Measurements from ENCODE around the gene PTPRCAP.

GRCh38 chr11:67469508-67469811, 32.0 kb upstream of the PTPRCAP start:
- TF ChIP-seq CTCF (conservative IDR thresholded peaks at IDR 0.05 in 1 of 2, IDR thresholded peaks at IDR 0.05 in 1 of 2; ENCODE audit: extremely low read depth in 1 of 2, insufficient read depth in 1 of 2, low read depth in 1 of 2, low read length in 2 of 2) = no peak
- no peak for TF ChIP-seq EZH2 (IDR thresholded peaks at IDR 0.05; ENCODE audit: borderline replicate concordance, low read length)

Measured in mammary epithelial cell (primary cell).